HG03354 (cell line): ENCODE data around the gene EEIG2.
"Not testable (repeated sequence)": the region's sequence is repeated elsewhere in the genome, so short reads cannot be mapped to it uniquely, and the experiment has no call there.

Experiments
- ATAC-seq: cut with Tn5 transposase; IDR thresholded peaks from one replicate; pipeline ENCODE4 v1.9.1; 2021; ENCODE audit warnings: mild to moderate bottlenecking; ENCODE audit not compliant: unreplicated experiment, poor library complexity, severe bottlenecking

EEIG2 gene

DNA sequence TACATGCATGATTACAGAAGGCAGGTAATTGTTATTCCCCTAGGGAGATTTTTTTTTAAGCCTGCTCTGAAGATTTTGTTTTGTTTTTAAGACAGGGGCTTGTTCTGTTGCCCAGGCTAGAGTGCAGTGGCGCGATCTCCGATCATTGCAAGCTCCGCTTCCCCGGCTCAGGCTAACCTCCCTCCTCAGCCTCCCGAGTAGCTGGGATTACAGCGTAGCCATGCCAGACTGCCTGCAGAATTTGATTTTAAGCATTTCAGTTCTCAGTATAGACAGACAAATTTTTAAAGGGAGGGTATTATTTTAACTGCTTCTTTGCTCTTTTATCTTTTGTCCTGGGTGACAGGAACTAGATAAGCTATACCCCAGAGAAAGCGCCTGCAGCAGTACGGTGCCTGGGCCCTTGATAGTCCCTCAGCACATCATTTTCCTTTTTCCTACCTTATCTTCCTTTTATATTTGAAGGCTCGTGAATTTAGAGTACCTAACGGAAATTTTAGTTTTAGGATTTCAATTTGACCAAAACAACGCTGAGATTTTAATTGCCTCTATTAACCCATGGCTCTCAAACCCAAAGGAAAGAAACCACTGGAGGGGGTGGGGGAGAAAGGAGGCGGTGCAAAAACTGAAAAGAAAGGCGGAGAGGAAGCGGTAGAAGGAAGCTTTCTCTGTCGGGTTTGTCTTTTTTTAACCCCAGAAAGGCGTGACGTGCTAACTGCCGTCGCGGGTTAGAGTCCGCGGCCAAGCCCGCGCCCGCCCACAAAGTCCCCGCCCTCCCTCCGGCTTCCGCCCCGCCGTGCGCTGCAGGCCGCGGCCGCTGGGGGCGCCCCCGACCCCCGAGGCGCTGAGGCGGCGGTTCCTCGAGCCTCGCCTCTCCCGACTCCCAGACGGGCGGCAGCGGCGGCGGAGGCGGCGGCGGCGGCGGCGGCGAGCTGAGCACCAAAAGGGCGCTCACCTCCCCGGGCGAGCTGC is at the start of gene EEIG2:
Gene EEIG2, plus strand, starts transcription at position 886 of the 972 bp plus-strand sequence. CDS start 329 bp downstream, outside the sequence.
- ATAC-seq, result peak; percentile 79

DNA sequence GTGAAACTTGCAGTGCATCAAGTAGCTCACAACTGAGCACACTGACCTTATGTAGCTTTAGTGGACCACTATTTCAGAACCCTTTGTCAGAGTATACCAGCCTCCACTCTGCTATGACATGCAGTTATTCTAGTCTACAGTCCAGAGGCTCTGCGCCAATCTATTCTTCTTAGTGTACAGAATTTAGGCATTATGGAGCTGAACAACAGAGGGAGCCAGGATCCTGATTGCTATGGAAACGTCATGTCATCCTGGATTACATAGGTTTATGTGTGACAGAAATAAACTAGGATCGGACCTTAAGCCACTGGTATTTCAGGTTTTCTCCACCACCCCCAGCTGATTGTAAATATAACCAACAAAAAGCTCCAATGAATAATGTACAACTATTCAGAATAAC is 48.1 kb upstream of the EEIG2 start:
- no peak for ATAC-seq

DNA sequence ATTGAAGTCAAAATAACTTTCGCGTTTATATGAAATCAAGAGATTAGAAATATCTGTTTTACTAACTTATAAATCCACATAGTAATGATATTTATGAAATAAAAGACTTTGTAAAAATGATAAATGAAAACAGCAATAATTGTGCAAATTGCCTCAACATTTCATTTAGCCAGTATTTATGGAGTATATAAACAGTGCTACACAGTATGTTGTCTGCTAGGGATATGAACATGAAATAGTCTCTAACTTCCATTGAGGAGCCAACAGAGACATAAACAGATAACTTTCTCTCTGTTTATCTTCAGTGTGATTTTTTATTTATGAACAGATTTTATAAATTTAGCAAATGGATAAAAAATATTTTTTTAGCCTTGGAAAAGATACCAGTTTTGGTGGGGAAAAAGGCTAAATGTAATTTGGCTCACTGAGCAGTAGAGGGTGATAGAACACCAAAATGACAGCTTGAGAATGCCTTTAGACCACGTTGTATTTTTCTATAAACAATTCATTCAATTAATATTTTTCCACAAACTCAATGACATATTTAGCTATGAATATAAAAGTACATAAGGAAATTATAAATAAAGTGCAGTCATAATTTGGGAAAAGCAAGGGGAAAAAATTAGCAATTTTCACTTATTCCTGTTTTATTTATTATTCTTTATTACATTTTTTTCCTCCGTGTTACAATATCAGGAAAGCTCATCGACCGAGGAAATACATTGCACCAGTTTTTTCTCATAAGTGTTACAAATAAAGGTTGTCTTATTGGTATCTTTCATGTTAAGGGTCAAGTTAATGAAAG is 47.5 kb upstream of the EEIG2 start:
- ATAC-seq, result peak; percentile 56

DNA sequence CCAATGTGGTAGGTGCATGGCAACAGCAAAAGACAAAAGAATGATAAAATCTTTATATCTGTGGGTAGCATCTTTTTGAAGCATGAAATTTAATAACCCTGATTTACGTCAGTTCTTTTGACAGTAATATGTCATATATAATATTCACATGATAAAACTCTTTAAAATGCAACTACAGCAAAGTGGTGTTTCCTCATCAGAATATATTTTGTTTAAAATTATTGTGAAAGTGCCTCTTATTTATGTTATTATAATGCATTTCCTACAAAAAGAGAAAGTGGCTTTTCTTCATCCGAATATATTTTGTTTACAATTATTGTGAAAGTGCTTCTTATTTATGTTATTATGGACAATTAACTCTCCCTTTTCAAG is 46.9 kb upstream of the EEIG2 start:
- ATAC-seq, result no peak

DNA sequence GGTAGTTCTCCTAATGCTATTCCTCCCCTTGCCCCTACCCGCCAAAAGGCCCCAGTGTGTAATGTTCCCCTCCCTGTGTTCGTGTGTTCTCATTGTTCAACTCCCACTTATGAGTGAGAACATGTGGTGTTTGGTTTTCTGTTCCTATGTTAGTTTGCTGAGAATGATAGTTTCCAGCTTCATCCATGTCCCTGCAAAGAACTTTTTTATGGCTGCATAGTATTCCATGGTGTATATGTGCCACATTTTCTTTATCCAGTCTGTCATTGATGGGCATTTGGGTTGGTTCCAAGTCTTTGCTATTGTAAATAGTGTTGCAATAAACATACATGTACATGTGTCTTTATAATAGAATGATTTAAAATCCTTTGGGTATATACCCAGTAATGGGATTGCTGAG is 46.0 kb upstream of the EEIG2 start:
- not testable (repeated sequence) for ATAC-seq

DNA sequence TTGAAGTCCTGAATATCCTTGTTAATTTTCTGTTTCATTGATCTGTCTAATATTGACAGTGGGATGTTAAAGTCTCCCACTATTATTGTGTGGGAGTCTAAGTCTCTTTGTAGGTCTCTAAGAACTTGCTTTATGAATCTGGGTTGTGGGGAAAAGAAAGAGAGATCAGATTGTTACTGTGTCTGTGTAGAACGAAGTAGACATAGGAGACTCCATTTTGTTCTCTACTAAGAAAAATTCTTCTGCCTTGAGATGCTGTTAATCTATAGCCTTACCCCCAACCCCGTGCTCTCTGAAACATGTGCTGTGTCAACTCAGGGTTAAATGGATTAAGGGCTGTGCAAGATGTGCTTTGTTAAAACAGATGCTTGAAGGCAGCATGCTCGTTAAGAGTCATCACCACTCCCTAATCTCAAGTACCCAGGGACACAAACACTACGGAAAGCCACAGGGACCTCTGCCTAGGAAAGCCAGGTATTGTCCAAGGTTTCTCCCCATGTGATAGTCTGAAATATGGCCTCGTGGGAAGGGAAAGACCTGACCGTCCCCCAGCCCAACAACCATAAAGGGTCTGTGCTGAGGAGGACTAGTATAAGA is 42.5 kb upstream of the EEIG2 start:
- ATAC-seq, result not testable (repeated sequence)

DNA sequence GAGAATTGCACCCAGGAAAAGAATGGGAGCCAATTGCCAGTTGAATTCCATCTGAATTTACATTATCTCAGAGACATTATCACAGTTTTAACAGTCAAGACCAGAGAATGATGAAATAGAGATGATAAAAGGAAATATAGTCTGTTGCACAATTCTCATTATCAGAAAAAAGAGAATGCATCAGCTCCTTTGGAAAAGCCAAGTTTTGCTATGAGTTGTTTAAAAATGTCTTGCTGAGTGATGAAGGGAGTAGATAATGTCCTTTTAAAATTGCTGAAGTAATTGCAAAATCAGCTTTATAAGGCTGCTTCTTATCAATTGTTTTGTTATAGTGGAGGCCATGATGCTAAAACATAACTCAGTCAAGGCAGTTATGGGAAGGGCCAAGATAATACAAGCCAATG is 37.9 kb upstream of the EEIG2 start:
- ATAC-seq, result no peak

DNA sequence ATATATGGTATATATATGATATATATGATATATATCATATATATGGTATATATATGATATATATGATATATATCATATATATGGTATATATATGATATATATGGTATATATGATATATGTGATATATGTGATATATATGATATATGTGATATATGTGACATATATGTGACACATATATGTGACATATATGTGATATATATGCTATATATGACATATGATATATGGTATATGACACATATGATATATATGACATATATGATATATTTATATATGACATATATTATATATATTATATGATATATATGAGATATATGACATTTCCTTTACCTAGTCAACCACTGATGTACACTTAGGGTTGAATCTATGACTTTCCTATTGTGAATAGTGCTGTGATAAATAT is 36.1 kb upstream of the EEIG2 start:
- ATAC-seq, result no peak

DNA sequence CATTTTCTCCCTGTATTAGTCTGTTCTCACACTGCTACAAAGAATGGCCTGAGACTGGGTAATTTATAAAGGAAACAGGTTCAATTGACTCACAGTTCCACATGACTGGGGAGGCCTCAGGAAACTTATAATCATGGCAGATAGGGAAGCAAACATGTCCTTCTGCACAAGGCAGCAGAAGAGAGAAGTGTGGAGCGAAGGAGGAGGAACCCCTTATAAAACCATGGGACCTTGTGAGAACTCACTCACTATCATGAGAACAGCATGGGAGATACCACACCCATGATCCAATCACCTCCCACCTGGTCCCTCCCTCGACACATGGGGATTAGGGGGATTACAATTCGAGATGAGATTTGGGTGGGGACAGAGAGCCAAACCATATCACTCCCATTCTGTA is 35.2 kb upstream of the EEIG2 start:
- ATAC-seq, result no peak

DNA sequence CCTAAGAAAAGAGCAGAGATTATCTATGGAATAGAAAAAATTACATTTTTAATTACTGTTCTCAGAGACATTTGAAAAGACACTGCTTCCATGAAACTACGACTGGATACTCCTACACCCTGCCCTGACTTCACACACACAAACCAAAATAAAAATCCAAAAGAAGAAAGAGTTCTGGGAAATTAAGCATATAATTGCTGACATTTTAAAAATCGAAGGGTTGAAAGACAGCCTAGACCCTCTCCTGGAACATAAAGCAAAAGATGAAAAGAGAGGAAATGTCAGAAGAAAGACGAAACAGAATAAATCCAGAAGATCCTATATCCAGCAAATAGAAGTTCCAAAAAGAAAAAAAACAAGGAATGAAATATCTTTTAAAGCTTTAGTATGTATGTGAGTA is 32.8 kb upstream of the EEIG2 start:
- ATAC-seq, result no peak

DNA sequence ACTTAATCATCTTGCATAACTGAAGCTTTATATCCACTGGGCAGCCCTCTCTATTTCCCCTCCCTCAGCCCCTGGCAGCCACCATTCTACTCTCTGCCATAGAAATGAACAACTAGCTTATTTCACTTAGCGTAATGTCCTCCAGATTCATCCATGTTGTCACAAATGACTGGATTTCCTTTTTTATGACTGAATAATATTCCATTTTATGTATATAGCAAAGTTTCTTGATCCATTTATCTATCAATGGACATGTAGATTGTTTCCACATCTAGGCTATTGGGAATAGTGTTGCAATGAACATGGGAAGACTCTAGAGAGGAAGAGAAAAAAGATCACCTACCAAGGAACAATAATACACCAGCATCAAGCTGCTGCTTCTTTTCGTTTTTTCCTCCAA is 32.1 kb upstream of the EEIG2 start:
- no peak for ATAC-seq

DNA sequence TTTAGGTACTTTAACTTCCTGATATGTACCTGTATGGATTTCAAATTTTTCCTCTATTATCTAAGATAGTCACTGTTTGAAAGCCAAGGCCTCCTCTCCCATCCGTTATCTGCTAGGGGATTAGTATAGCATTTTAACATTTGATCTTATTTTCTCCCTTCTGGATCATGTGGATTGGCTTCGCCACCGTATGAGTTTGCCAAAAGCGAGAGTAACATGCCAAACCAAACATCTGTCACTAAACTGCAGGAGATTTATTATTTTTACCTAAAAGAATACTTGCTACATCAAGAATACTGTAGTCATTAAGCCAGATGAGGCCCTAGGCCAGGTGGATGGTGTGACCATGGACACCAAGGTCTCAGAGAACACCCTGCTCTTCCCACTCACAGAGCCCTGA is 28.5 kb upstream of the EEIG2 start:
- no peak for ATAC-seq

DNA sequence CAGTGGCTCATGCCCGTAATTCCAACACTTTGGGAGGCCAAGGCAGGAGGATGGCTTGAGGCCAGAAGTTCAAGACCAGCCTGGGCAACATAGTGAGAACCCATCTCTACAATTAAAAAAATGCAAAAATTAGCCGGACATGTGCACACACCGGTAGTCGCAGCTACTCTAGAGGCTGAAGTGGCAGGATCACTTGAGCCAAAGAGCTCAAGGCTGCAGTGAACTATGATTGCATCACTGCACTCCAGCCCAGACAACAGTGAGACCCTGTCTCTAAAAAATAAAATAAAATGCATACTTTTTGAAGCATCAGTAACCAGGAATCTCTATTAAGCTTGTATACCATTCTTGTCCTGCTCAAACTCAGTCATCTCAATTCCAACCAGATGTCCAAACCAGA is 27.2 kb upstream of the EEIG2 start:
- no peak for ATAC-seq

DNA sequence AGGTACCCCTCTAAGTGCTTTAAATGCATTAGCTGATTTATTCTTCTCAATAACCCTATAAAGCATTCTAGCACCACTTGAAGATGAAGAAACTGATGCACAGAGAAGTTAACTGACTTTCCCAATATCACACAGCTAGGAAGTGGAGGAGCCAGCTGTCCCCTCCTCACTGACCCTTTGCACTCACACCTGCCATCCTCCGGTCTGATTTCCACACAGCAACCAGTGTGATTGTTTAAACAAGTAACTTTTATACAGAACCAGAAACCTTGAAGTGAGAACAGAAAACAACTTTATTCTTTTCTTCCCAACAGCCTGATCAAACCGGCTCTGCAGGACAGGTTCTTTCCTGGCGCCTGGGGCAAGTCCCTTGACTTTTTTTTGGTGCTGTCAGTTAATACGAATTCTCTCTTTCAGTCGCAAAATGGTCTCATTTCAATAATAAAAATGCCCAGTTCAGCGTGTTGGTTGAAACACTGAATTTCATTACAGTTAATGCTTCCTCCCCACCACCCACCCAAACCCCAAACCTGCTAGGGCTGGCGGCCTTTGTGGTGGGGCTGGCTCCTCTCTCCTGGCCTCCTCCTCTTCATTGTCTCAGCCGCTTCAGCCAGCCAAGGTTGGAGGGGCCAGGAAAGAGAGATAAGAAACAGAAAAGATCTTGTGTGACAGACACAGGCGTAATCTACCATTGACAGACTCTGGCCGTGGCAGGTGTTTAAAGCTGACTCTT is 26.4 kb upstream of the EEIG2 start:
- no peak for ATAC-seq

DNA sequence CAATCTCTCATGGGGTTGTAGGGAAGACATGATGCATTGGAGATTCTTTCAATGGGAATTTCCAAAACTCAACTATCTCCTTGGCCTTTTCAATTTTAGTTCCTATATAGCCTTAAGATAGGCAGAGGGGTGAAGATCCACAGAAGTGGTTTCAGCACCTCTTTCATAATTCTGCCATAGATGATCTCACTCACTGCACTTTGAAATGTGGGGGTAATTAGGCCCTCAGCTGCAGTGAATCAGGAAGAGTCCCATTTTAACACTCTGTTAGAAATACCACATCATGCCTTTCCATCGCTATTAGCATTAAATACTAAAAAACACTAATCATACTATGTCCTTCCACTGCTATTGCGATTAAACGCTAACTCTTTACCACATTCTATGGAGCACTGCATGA is 25.1 kb upstream of the EEIG2 start:
- no peak for ATAC-seq

DNA sequence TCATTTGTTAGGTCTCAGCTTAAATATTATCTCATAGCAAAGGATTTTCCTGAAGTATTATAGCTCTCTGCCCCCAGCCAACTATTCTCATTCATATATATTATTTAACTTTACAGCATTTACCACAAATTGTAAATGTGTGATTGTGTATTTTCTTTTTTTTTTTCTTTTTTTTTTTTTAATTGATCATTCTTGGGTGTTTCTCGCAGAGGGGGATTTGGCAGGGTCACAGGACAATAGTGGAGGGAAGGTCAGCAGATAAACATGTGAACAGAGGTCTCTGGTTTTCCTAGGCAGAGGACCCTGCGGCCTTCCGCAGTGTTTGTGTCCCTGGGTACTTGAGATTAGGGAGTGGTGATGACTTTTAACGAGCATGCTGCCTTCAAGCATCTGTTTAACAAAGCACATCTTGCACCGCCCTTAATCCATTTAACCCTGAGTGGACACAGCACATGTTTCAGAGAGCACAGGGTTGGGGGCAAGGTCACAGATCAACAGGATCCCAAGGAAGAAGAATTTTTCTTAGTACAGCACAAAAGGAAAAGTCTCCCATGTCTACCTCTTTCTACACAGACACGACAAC is 24.5 kb upstream of the EEIG2 start:
- ATAC-seq, result not testable (repeated sequence)

DNA sequence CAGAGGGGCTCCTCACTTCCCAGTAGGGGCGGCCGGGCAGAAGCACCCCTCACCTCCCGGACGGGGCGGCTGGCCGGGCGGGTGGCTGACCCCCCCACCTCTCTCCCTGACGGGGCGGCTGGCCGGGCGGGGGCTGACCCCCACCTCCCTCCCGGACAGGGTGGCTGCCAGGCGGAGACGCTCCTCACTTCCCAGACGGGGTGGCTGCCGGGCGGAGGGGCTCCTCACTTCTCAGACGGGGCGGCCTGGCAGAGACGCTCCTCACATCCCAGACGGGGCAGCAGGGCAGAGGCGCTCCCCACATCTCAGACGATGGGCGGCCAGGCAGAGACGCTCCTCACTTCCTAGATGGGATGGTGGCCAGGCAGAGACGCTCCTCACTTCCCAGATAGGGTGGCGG is 23.9 kb upstream of the EEIG2 start:
- ATAC-seq, result not testable (repeated sequence)

DNA sequence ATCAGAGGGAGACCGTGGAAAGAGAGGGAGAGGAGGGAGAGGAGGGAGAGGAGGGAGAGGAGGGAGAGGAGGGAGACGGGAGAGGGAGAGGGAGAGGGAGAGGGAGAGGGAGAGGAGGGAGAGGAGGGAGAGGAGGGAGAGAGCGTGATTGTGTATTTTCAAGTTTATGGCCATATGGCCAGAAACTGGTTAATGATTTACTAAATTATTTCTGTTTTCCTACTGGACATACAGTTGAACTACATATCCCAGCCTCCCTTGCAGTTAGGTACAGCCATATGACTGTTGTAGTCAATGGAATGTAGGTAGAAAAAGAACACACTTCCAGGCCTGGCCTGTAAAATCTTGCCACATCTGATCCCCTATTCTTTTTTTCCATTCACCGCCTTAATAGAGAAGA is 23.1 kb upstream of the EEIG2 start:
- ATAC-seq, result not testable (repeated sequence)

DNA sequence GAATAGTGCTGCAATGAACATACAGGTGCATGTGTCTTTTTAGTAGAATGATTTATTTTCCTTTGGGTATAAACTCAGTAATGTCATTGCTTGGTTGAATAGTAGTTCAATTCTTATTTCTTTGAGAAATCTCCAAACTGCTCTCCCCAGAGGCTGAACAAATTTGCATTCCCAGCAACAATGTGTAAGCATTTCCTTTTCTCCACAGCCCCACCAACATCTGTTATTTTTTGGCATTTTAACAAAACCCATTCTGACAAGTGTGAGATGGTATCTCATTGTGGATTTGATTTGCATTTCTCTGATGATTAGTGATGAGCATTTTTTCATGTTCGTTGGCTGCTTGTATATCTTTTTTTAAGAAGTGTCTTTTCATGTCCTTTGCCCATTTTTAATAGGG is 21.9 kb upstream of the EEIG2 start:
- no peak for ATAC-seq
